Measurements from ENCODE around the gene SMPD4.
"Not testable (repeated sequence)": the region's sequence is repeated elsewhere in the genome, so short reads cannot be mapped to it uniquely, and the experiment has no call there.

Gene SMPD4

GRCh38 chr2:130155956-130156623 lies 25.3 kb downstream of the SMPD4 start:
- DNase-seq: not testable (repeated sequence)

GRCh38 chr2:130154773-130155765 lies 26.3 kb downstream of the SMPD4 start:
- no peak for DNase-seq

GRCh38 chr2:130154423-130154770 lies 27.0 kb downstream of the SMPD4 start:
- DNase-seq: not testable (repeated sequence)

- not testable (repeated sequence) for DNase-seq
These were observed 27.5 kb downstream of the SMPD4 start for GRCh38 chr2:130153721-130154422.

- DNase-seq: no peak
These were observed 28.4 kb downstream of the SMPD4 start for GRCh38 chr2:130152816-130153595.

GRCh38 chr2:130152136-130152815 lies 29.1 kb downstream of the SMPD4 start:
- not testable (repeated sequence) for DNase-seq

GRCh38 chr2:130151145-130151512 lies 30.3 kb downstream of the SMPD4 start:
- not testable (repeated sequence) for DNase-seq

- no peak for DNase-seq
These were observed 30.9 kb downstream of the SMPD4 start for GRCh38 chr2:130150181-130151144.

GRCh38 chr2:130148515-130148914 lies 32.9 kb downstream of the SMPD4 start:
- not testable (repeated sequence) for DNase-seq

- DNase-seq: peak; percentile 65 to 73
These were observed 36.4 kb downstream of the SMPD4 start, which contains the start of gene CCDC74B for GRCh38 chr2:130145006-130145414. Gene CCDC74B, minus strand, starts transcription at chr2:130145112. Its CDS starts 116 bp downstream, at chr2:130144996.

GRCh38 chr2:130143266-130144039 lies 37.9 kb downstream of the SMPD4 start:
- not testable (repeated sequence) for DNase-seq

GRCh38 chr2:130142396-130143265 lies 38.8 kb downstream of the SMPD4 start:
- not testable (repeated sequence) for DNase-seq

GRCh38 chr2:130141645-130142370 lies 39.6 kb downstream of the SMPD4 start:
- DNase-seq: not testable (repeated sequence)

- not testable (repeated sequence) for DNase-seq
These were observed 40.4 kb downstream of the SMPD4 start for GRCh38 chr2:130141002-130141401.

GRCh38 chr2:130140516-130140915 lies 40.9 kb downstream of the SMPD4 start:
- DNase-seq: not testable (repeated sequence)

GRCh38 chr2:130139331-130140280 lies 41.8 kb downstream of the SMPD4 start:
- DNase-seq: not testable (repeated sequence)

- DNase-seq: not testable (repeated sequence)
These were observed 42.6 kb downstream of the SMPD4 start for GRCh38 chr2:130138841-130139251.
